Measurements from ENCODE around the gene SS18L1.

DNA sequence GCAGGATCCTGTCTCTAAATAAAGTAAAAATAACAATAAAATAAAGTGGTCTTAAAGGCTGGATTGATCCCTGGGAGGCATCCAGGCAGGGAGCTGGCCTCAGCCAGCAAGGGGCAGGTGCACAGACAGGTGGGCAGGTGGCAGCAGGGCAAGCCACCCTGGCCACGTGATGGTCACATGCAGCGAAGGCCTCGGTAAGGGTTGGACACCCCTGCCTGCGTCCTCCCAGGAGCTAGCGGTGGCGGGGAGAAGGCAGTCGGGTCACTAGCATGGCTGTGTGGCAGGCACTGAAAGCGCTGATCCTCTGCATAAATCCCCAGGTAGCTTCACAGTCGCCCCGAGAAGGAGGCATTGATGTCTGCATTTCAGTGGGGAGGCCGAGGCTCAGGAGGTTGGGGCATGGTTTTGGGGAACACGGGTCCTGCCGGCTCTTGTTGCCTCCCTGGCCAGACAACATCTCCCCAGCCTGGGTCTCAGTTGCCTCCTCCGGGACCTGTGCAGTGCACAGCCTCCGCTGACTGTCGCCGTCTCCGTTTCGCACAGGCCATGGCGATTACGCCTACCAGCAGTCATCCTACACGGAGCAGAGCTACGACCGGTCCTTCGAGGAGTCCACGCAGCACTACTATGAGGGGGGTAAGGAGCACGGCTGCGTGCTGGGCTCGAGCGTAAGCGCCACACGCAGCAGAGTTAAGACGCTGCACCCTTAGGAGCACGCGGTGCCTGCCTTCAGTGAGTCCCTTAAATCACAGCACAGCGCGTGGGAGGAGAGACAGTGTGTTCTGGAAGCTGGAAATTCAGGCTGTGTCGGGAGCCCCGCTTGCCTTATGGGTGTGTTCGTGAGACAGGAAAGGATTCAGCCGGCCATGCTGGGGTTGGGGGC lies 21.6 kb downstream of the SS18L1 start:
- TF ChIP-seq, protein P1, sequence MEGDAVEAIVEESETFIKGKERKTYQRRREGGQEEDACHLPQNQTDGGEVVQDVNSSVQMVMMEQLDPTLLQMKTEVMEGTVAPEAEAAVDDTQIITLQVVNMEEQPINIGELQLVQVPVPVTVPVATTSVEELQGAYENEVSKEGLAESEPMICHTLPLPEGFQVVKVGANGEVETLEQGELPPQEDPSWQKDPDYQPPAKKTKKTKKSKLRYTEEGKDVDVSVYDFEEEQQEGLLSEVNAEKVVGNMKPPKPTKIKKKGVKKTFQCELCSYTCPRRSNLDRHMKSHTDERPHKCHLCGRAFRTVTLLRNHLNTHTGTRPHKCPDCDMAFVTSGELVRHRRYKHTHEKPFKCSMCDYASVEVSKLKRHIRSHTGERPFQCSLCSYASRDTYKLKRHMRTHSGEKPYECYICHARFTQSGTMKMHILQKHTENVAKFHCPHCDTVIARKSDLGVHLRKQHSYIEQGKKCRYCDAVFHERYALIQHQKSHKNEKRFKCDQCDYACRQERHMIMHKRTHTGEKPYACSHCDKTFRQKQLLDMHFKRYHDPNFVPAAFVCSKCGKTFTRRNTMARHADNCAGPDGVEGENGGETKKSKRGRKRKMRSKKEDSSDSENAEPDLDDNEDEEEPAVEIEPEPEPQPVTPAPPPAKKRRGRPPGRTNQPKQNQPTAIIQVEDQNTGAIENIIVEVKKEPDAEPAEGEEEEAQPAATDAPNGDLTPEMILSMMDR (IDR thresholded peaks at IDR 0.05; ENCODE audit: poor library complexity), result no peak
- no peak for TF ChIP-seq EZH2 (IDR thresholded peaks at IDR 0.05; ENCODE audit: borderline replicate concordance)
- TF ChIP-seq EZH2phosphoT487 (IDR thresholded peaks at IDR 0.05; ENCODE audit: low read depth, severe bottlenecking, unreplicated experiment), result no peak
